GM12892 (cell line): ENCODE results near the gene OR10R2.
A peak's percentile ranks its signal among the peaks of the same experiment; 100 is the strongest.

Source experiments
- DNase-seq: peaks from one replicate; pipeline ENCODE4 v3.0.0; 2011; ENCODE audit not compliant: insufficient read length
- FAIRE-seq: peaks from 2 replicates; lab custom pipeline; 2011; peaks lifted over from hg19 to GRCh38; lab: Jason Lieb, UNC
- POLR2A ChIP-seq: IDR thresholded peaks from 2 replicates; pipeline ENCODE4 v1.6.1; 2011; ENCODE audit warnings: low read depth, low read length, control low read depth
- POLR2AphosphoS5 ChIP-seq: IDR thresholded peaks from 2 replicates; pipeline ENCODE4 v1.6.1; 2011; ENCODE audit warnings: low read depth, low read length, control low read depth
- TAF1 ChIP-seq: IDR thresholded peaks from 2 replicates; pipeline ENCODE4 v1.6.1; 2011; ENCODE audit warnings: low read depth, mild to moderate bottlenecking, control low read depth, low read length, borderline replicate concordance

The OR10R2 gene

DNA sequence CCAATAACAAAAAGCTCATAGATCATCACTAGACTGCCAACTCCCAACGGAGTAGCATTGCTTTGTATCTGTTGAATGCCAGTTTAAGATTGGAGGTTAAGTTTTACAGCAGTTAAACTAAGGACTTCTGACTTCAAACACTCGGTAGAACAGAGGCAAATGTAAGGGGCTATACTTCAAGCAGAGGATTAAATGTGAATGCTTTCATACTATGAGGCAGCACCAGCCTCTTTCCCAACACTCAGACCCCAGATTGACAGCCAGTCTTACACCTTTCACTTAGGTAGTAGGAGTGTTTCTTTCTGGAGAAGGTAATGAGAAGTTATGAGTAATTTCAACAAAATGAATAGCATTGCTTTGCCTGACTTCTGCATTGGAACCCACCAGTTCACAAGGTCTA, 22.8 kb downstream of the OR10R2 start:
- DNase-seq (no peak), FAIRE-seq (no peak)

DNA sequence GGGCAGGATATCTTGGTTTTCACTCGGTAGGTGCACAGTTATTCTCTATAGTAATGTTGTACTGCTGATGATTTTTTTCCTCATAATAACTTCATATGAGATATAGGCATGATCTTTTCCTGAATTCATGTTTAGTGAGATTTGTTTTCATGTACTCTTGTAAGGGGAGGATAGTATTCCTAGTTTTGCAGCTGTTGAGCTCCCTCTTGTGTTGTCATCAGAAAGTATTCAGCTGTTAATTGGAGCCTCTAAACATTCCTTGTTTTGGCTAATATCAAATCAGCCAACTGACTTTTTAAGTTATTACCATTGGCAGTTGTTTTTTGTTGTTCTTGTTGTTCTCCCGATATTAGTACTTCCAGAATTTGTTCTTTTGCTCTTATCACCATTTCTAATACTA, 24.4 kb downstream of the OR10R2 start:
- DNase-seq: no peak
- TF ChIP-seq POLR2AphosphoS5: no peak
- TF ChIP-seq TAF1: no peak
- no peak for TF ChIP-seq POLR2A
- FAIRE-seq: no peak

More for the DNA sequence above, 22.8 kb downstream of the OR10R2 start:
- TF ChIP-seq TAF1: no peak
- TF ChIP-seq POLR2AphosphoS5: no peak
- TF ChIP-seq POLR2A: no peak

DNA sequence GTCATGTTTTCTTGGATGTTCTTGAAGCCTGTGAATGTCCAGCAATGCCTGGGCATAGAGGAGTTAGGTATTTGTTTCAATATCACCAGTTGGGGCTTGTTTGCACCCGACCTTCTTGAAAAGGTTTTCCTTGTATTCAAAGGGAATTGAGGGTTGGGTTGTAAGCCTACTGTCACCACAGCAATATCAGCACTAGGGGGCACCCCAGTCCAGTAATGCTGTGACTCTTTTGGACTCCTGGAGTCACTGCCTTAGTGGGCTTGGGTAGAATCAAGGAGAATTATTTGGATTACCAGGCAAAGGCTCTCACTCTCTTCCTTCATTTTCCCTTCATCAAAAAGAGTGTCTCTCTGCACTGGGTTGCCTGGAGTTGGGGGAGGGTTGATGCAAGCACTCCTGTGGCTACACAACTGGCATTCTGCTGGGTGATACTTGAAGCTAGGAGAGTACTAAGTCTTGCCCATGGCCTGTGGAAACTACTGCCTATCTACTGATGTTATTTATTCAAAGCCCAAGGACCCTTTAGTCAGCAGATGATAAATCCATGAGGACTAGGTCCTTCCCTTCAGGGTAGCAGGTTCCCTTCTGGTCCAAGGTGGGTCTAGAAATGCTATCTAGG, 34.5 kb downstream of the OR10R2 start:
- TF ChIP-seq POLR2A (no peak), TAF1 (no peak), POLR2AphosphoS5 (no peak)
- FAIRE-seq: peak; percentile 68
- DNase-seq: no peak

DNA sequence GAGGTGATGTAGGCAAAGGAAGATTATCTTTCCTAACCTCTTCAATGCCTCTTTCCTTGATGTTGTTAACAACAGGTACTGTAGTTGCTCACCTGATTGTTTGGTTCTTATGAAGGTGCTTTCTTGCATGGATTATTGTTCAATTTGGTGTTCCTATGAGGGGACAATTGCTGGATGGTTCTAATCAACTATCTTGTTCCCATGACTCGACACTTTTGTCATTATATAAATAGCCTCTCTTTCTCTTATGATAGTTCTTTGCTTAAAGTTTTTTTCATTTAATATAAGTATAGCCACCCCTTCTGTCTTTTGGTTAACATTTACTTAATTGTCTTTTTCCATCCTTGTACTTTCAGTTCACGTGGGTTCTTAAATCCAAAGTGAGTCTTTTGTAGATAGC, 35.5 kb downstream of the OR10R2 start:
- FAIRE-seq: no peak
- TF ChIP-seq TAF1 (no peak), POLR2A (no peak), POLR2AphosphoS5 (no peak)

DNA sequence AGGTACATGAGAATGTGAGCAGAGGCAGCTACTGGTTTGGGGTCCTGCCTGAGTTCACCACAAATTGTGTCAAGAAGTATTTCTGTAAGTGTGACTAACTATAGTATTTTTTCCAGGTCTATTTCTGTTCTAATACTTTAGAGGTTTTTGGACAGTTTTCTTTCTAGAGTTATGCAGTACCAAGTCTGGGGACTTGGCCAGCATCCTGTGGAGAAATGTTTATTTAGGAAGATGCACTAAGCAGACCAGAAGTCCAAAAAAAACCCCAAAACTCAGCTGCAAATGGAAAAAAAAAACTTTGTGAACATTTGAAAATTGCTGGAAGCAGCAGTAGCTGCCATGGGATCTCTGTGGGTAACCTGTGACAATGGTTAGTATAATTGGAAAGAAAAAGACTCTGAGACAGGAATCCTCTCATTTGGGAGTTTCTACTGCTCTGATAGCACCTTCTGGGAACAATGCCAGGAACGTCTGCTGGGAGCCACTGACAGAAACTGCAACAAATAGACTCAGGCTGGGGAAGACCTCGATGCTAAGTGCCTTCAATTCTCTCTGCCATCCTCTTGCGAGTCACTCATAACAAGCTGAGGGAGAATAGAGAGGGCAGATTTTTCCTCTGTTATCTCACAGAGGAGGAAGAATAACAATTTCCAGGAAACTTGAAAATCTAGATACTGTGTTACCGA, 37.6 kb downstream of the OR10R2 start:
- DNase-seq (no peak), FAIRE-seq (no peak)
- TF ChIP-seq POLR2A (no peak), POLR2AphosphoS5 (no peak), TAF1 (no peak)

More for the DNA sequence above, 35.5 kb downstream of the OR10R2 start:
- DNase-seq: no peak

DNA sequence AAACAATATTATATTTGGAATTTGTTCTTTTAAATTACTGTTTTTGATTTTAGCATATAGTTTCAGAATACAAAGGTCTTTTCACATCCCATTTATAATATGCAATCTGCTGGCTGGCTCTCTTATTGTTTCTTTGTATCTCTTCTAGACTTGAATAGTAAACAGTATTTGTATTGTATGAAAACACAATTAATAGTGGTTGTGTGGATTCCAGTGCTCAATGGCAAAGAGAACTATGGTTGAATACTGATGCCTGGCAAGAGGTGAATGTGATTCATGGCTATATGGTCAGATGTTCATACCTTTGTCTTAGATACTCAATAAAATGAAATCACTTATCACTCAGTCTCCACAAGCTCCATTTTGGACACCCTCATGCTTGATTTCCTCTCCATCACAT, 44.9 kb downstream of the OR10R2 start:
- TF ChIP-seq POLR2A (no peak), POLR2AphosphoS5 (no peak), TAF1 (no peak)
- FAIRE-seq (no peak), DNase-seq (no peak)

DNA sequence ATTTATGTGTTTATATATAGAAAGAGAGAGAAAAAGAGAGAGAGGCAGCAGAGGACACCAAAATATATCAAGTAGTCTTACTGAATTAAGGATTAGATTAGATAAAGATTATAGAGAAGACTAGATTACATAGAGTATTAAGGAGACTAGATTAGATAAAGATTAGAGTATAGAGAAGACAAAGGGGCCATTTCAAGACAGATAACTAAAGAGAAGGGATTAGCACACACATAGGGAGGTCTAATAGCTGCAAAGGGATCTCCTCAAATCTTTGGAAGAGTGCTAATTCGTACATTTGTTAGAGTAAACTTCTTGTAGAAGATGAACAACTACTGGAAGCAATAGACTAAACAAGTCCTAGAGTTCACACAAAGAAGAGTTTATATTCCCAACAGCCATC, 48.0 kb downstream of the OR10R2 start:
- no peak for FAIRE-seq
- no peak for TF ChIP-seq TAF1
- no peak for TF ChIP-seq POLR2A
- TF ChIP-seq POLR2AphosphoS5: no peak

DNA sequence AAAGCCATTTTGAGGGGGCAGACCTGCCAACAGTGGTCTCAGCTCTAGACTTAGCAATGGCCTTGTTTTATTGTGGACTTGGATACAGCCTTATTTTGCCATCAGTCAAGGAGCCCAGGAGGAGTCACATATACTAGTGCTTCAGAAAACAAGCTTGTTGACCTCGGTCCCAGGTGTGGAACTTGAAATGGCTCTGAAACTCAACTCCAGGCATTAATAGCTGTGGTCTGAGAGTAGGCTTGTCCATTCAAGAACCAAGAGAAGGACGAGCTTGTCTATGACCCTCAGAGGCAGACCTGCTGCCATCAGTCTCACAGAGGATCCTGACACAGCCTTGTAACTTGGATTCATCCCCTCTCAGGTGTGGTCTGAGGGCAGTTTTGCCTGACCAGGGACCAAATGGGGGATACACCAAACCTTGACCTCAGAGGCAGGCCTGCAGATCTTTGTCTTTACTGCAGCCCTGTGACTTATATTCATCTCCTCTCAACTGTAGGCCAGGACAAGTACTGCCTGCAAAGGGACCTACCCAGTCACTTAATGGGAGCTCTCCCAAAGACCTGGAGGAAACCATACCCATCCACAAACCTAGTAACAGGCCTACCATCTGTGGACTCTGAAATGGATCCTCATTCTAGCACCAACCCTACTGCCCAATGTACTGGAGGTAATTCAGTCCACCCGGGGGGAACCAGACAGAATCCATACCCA, 49.1 kb downstream of the OR10R2 start:
- TF ChIP-seq POLR2A (no peak), TAF1 (no peak), POLR2AphosphoS5 (no peak)
- no peak for DNase-seq
- FAIRE-seq: no peak

More for the DNA sequence above, 48.0 kb downstream of the OR10R2 start:
- DNase-seq: no peak

DNA sequence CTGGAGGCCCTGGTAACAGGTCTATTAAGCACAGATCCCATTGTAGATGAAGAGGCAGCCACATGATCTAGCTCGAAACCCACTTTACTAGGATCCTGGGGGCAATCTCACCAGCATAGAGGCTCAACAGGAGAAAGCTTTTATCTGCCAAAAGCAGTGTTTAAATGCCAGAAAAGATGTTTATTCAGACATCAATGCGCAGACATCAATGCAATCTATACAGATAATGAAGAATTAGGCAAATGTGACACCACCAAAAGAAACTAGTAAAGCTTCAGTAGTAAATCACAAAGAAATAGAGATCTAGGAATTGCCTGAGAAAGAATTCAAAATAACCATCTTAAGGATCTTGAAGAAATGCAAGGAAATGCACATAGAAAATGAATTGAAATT, 49.6 kb downstream of the OR10R2 start:
- TF ChIP-seq POLR2A (no peak), POLR2AphosphoS5 (no peak), TAF1 (no peak)
- no peak for DNase-seq
- no peak for FAIRE-seq

DNA sequence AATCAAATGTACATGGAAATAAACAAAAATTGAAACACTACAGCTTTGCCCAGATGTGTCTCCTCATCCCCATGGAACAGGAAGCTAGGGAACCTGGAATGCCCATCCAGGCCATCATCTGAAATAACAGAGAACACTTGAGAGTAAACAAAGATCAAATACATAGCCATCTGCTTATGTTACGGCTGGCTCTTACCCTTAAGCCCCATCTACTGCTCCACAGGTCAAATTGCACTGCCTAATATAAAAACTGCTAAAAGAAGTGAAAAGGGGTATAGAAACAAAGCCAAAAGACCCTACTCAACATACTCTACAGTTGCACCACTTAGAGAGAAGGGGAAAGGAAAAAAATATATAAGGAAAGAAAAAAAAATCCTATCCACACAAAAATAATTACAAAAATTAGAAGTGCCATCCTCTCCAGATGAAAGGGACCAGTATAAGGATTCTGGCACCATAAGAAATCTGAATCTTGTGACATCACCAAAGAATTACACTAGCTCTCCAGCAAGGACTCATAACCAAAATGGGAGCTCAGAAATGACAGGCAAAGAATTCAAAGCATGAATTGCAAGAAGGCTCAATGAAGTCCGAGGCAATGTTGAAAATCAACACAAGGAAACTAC, 55.3 kb downstream of the OR10R2 start:
- TF ChIP-seq POLR2A (no peak), POLR2AphosphoS5 (no peak), TAF1 (no peak)
- FAIRE-seq: no peak
- DNase-seq: no peak
